K562 (cell line): ENCODE results near the gene BAD. TPM values are rescaled to one million over a fixed set of nuclear protein-coding genes. Genes with fewer than 3 reads are reported as not detected.

Experiments
- C11orf30 ChIP-seq: fragments of 450-650 bp; IDR thresholded peaks from 2 replicates; pipeline ENCODE4 v1.6.1; 2016; ENCODE audit warnings: low read depth, mild to moderate bottlenecking
- CCNT2 ChIP-seq: IDR thresholded peaks from 2 replicates; pipeline ENCODE4 v1.6.1; 2011; ENCODE audit warnings: borderline replicate concordance, low read depth, mild to moderate bottlenecking, moderate library complexity, mixed read lengths, low read length; ENCODE audit not compliant: insufficient read length; ENCODE audit errors: extremely low read depth
- CHAMP1 ChIP-seq: fragments of 450-650 bp; IDR thresholded peaks from 2 replicates; pipeline ENCODE4 v1.6.1; 2016; ENCODE audit warnings: mild to moderate bottlenecking
- CTBP1 ChIP-seq: fragments of 450-650 bp; IDR thresholded peaks from 2 replicates; pipeline ENCODE4 v1.6.1; 2016; ENCODE audit warnings: borderline replicate concordance
- EZH2 ChIP-seq: IDR thresholded peaks from 2 replicates; pipeline ENCODE4 v1.6.1; 2012; ENCODE audit warnings: low read depth, mild to moderate bottlenecking, inconsistent platforms, low read length, borderline replicate concordance
- HIVEP1 ChIP-seq: fragments of 250-450 bp; sonication (Bioruptor Pico); IDR thresholded peaks from 2 replicates; pipeline ENCODE4 v1.4.0; 2020; ENCODE audit warnings: mild to moderate bottlenecking
- KDM4B ChIP-seq, 2 experiments: fragments of 450-650 bp in 1 of 2; sonication (generic) in 1 of 2; IDR thresholded peaks; 2 replicates each; pipeline ENCODE4 v1.6.1; 2016 to 2017; ENCODE audit warnings: borderline replicate concordance in 2 of 2, antibody characterized with exemption in 1 of 2, low read depth in 1 of 2, mild to moderate bottlenecking in 1 of 2
- REST ChIP-seq, 2 experiments: fragments of 450-650 bp; formaldehyde crosslinking in 1 of 2; IDR thresholded peaks; 2 replicates each; pipeline versions ENCODE4 v1.4.0 to v1.6.1; 2014 to 2020; ENCODE audit warnings: mild to moderate bottlenecking in 2 of 2, borderline replicate concordance in 1 of 2, low read depth in 1 of 2
- ZNF408 ChIP-seq: fragments of 250-450 bp; sonication (Bioruptor Pico); IDR thresholded peaks from 2 replicates; pipeline ENCODE4 v1.4.0; 2020; ENCODE audit warnings: low read depth, mild to moderate bottlenecking, moderate library complexity
- ZNF41 ChIP-seq: fragments of 250-450 bp; sonication (Bioruptor Pico); conservative IDR thresholded peaks from 2 replicates; pipeline ENCODE4 v1.4.0; 2020; ENCODE audit warnings: mild to moderate bottlenecking
- ZNF518B ChIP-seq: fragments of 250-450 bp; sonication (Bioruptor Pico); IDR thresholded peaks from 2 replicates; pipeline ENCODE4 v1.5.0; 2021; ENCODE audit warnings: mild to moderate bottlenecking, moderate library complexity
- ZSCAN32 ChIP-seq: fragments of 450-650 bp; formaldehyde crosslinking; IDR thresholded peaks from 2 replicates; pipeline ENCODE4 v1.4.0; 2020; ENCODE audit warnings: mild to moderate bottlenecking, moderate library complexity
- polyA plus RNA-seq, 8 experiments: library from polyadenylated mRNA; depleted of rRNA in 4 of 8; stranded (reverse) in 5 of 8; unstranded in 3 of 8; fragments of >200 nt; fragmentation: Nextera tagmentation in 2 of 8; fragmentation: Illumina TruSeq in 1 of 8; extraction: Ambion mirVana in 2 of 8; extraction: Trizol in 1 of 8; gene quantifications; 2 replicates each; pipeline versions ENCODE4 v1.2.1 to v1.2.3, GENCODE V29; 2011 to 2014; ENCODE audit warnings: inconsistent platforms in 1 of 8, missing spikeins in 1 of 8
- total RNA-seq, 7 experiments: library from RNA; depleted of rRNA in 6 of 7; stranded (reverse); fragments of >200 nt in 6 of 7; fragmentation: Illumina TruSeq in 2 of 7; extraction: Trizol in 2 of 7; gene quantifications; 2 replicates each; pipeline versions ENCODE4 v1.2.1 to v1.2.3, GENCODE V29; 2011 to 2021; ENCODE audit warnings: low replicate concordance in 1 of 7

BAD gene
- total and polyA plus RNA-seq, 9 of the 15 experiments (the other 6 are each of a cell fraction or from before 2014, with no cell fraction given): 0.61 to 45.6 (median 11.8) TPM

- TF ChIP-seq REST (IDR thresholded peaks at IDR 0.05; ENCODE audit: borderline replicate concordance): peak; percentile 31
- TF ChIP-seq REST (CRISPR knock-in tag; IDR thresholded peaks at IDR 0.05; ENCODE audit: low read depth): 0 out of 2 replicates have a peak, but pooled peaks have one; percentile 32
- no peak for TF ChIP-seq ZSCAN32 (CRISPR knock-in tag)
- TF ChIP-seq KDM4B (IDR thresholded peaks at IDR 0.05; ENCODE audit: borderline replicate concordance in 2 of 2, low read depth in 1 of 2): peak in 1 of 2 experiments; percentile 57; a peak in 2 of 4 replicates
- no peak for TF ChIP-seq ZNF408 (CRISPR knock-in tag)
- no peak for TF ChIP-seq ZNF41 (CRISPR knock-in tag)
- TF ChIP-seq HIVEP1 (CRISPR knock-in tag): no peak
- no peak for TF ChIP-seq C11orf30
- no peak for TF ChIP-seq EZH2
- no peak for TF ChIP-seq CHAMP1
- TF ChIP-seq CTBP1: peak; percentile 70
- TF ChIP-seq CCNT2: peak; percentile 83
- no peak for TF ChIP-seq ZNF518B (CRISPR knock-in tag)
These were observed 37.4 kb downstream of the BAD start, which contains the start of gene PPP1R14B (continued) for GRCh38 chr11:64246871-64247728.
